GM19035 (cell line): Measurements from ENCODE around the gene WWOX.

ENCODE experiments used
- ATAC-seq: cut with Tn5 transposase; IDR thresholded peaks from one replicate; pipeline ENCODE4 v1.9.1; 2021; ENCODE audit not compliant: unreplicated experiment

The WWOX gene

GRCh38 chr16:78778101-78779004 lies 678.9 kb downstream of the WWOX start:
- ATAC-seq: no peak

DNA sequence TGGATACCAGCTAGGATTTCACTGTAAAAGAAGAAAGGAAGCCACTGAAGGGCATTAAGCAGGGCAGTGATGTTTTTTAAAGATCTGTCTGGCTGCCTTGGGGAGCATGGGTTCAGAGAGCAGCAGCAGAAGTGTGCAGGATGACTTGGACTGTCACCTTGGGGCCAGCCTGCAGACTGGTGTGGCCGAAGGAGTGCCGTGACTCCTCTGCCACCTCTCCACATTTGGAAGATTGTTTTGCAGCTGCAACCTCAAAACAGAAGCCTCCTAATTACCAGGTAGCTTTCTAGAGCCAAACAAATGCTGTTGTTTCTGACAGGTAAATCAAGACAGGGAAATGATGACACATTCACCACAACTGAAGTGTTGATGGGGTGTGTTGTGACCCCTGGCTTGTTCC lies 681.4 kb downstream of the WWOX start:
- no peak for ATAC-seq

DNA sequence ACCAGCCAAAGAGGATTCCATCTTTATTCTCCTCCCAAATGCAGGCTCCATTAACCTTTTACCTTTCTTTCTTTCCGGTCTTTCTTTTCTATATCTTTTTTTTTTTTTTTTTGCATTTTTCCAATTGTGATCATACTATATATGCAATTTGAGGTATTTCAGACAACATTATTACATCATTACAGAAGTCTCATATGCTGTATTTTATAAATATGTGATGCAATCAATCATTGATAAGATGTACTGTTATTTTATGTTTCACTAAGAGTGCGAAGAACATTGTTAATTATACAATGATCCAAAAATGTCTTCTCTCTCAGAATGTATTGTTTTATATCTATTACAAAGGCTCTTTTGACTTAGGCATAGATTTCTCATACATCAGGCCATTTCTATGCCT lies 683.1 kb downstream of the WWOX start:
- ATAC-seq: no peak

DNA sequence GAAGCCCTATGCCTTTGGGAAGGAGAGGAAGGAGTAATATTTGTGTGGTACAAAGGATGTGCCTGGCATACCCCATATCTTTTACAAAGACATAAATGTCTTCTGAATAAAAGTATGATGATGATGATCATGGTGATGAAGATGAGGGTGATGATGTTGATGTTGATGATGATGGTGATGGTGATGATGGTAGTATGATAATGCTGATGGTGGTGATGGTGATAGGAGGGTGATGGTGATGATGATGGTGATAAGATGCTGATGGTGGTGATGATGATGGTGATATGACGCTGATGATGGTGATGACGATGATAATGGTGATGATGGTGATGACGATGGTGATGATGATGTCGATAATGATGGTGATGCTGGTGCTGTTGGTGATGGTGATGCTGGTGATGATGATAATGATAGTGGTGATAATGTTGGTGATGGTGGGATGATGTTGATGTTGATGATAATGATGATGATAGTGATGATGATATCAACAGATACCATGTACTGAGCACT lies 684.2 kb downstream of the WWOX start:
- ATAC-seq: no peak

GRCh38 chr16:78784771-78785170 lies 685.3 kb downstream of the WWOX start:
- ATAC-seq: no peak

DNA sequence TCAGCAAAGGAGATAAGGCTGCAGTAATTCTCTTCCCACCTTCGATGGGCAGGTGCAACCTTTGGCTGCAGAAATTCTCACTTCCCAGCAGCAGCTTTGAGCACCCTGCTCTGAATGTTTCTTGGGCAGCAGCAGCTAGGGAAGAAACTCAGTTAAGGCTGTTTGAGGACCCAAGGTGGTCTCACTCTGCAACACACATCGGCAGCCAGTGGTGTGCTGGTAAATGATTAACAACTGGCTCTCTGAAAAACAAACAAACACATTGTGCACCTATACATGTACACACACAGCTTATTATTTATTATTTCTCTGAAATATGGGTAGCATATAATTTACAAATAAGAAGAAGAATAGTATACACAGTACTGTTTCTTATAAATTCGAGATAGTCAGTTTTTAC lies 685.8 kb downstream of the WWOX start:
- ATAC-seq: no peak

GRCh38 chr16:78786635-78787034 lies 687.2 kb downstream of the WWOX start:
- ATAC-seq: no peak

GRCh38 chr16:78788276-78788675 lies 688.8 kb downstream of the WWOX start:
- ATAC-seq: no peak

- no peak for ATAC-seq
Observed at GRCh38 chr16:78788696-78789095, 689.2 kb downstream of the WWOX start.

DNA sequence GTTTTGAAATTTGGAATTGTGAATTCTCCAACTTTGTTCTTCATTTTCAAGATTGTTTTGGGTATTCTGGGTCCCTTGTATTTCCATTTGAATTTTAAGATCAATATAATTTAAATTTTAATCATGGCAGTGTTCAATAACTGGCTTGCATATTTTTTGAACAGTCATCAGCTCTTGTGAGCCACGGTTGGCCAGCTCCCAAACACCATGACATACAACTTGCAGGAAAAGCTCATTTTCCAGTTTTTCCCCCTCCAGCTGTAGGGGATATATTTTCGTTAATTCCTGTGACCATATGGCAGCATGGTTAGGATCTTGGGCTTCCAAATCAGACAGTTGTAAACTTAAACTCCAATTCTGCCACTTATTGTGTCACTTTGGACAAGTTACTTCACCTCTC lies 690.1 kb downstream of the WWOX start:
- no peak for ATAC-seq

- ATAC-seq: no peak
Observed at GRCh38 chr16:78791011-78791410, 691.6 kb downstream of the WWOX start.

DNA sequence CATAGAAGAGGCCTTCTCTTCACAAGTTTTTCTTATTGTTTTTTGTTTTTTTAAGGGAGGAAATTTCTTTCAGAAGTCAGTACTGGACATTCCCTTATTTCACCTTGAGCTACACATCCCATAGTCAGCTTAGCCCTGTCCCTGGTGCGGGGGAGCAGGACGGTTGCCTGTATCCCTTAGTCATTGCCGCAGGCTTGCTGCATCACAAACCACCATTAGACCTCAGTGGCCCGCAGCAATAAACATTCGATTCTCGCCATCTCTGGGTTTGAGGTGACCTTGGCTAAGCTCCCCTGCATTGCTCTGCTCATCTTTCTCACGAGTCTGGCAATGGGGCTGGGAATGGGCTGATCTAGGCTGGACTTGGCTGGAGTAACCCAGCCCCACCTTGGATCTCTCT lies 692.5 kb downstream of the WWOX start:
- no peak for ATAC-seq

- no peak for ATAC-seq
Observed at GRCh38 chr16:78792952-78793351, 693.5 kb downstream of the WWOX start.

GRCh38 chr16:78794581-78795250 lies 695.3 kb downstream of the WWOX start:
- ATAC-seq: no peak

- no peak for ATAC-seq
Observed at GRCh38 chr16:78795433-78795832, 696.0 kb downstream of the WWOX start.

GRCh38 chr16:78796221-78796866 lies 696.9 kb downstream of the WWOX start:
- ATAC-seq: no peak

GRCh38 chr16:78799429-78799828 lies 700.0 kb downstream of the WWOX start:
- no peak for ATAC-seq

GRCh38 chr16:78800523-78800922 lies 701.1 kb downstream of the WWOX start:
- no peak for ATAC-seq

GRCh38 chr16:78804058-78804735 lies 704.7 kb downstream of the WWOX start:
- no peak for ATAC-seq

GRCh38 chr16:78805556-78805955 lies 706.1 kb downstream of the WWOX start:
- ATAC-seq: no peak

DNA sequence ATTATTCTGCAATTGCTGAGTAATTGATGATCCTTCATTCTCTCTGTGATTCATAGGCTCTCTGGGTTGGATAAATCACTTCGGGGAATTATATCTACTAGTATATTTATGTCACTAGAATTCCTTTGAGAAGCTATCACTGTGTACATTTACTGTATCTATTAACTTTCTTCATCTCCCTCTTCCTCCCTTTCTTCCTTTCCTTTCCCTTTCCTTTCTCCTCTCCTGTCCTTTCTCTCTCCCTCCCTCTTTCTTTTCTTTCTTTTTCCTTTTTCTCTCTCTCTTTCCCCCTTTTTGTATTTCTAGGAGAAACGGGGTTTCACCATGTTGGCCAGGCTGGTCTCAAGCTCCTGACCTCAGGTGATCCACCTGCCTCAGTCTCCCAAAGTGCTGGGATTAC lies 711.8 kb downstream of the WWOX start:
- no peak for ATAC-seq
